NCI-H446 treated with DMSO at 0.1 percent for 48 hours (cell line): ENCODE measurements around the gene TAS2R5.
A peak's percentile ranks its signal among the peaks of the same experiment; 100 is the strongest.
"Not testable (repeated sequence)": the region's sequence is repeated elsewhere in the genome, so short reads cannot be mapped to it uniquely, and the experiment has no call there.

Source experiments
- DNase-seq: peaks from one replicate; lab custom pipeline; 2025; lab: John Stamatoyannopoulos, UW

The TAS2R5 gene

GRCh38 chr7:141789917-141790316, at the start of gene TAS2R5:
TSS of gene TAS2R5 (plus strand) at chr7:141790217. CDS start at chr7:141790362, 145 bp downstream.
- no peak for DNase-seq

- no peak for DNase-seq
Measured at GRCh38 chr7:141742229-141742628, 47.8 kb upstream of the TAS2R5 start.

- DNase-seq, result no peak
Measured at GRCh38 chr7:141744131-141744530, 45.9 kb upstream of the TAS2R5 start.

GRCh38 chr7:141748396-141748795, 41.6 kb upstream of the TAS2R5 start:
- no peak for DNase-seq

- not testable (repeated sequence) for DNase-seq
Measured at GRCh38 chr7:141751904-141752303, 38.1 kb upstream of the TAS2R5 start.

GRCh38 chr7:141752634-141753033, 37.4 kb upstream of the TAS2R5 start:
- no peak for DNase-seq

GRCh38 chr7:141754939-141755338, 35.1 kb upstream of the TAS2R5 start:
- no peak for DNase-seq

GRCh38 chr7:141763797-141764196, 26.2 kb upstream of the TAS2R5 start, which contains the start of gene TAS2R3:
TSS of gene TAS2R3 (plus strand) at chr7:141764097. CDS start at chr7:141764159, 62 bp downstream.
- DNase-seq, result no peak

GRCh38 chr7:141770083-141770583, 19.9 kb upstream of the TAS2R5 start:
- DNase-seq, result not testable (repeated sequence)

- no peak for DNase-seq
Measured at GRCh38 chr7:141776374-141776773, 13.6 kb upstream of the TAS2R5 start, which contains the start of gene TAS2R4. TSS of gene TAS2R4 (plus strand) at chr7:141776674. CDS start at chr7:141778489, 1,815 bp downstream.

- DNase-seq, result peak; percentile 8
Measured at GRCh38 chr7:141785706-141786552, 4.1 kb upstream of the TAS2R5 start.

GRCh38 chr7:141788296-141788695, 1.7 kb upstream of the TAS2R5 start:
- DNase-seq, result no peak

- DNase-seq, result no peak
Measured at GRCh38 chr7:141792526-141792925, 2.5 kb downstream of the TAS2R5 start.

- no peak for DNase-seq
Measured at GRCh38 chr7:141820067-141820466, 30.1 kb downstream of the TAS2R5 start.

GRCh38 chr7:141822432-141822831, 32.4 kb downstream of the TAS2R5 start:
- not testable (repeated sequence) for DNase-seq

- DNase-seq, result no peak
Measured at GRCh38 chr7:141837683-141838082, 47.7 kb downstream of the TAS2R5 start.

- no peak for DNase-seq
Measured at GRCh38 chr7:141838581-141838980, 48.6 kb downstream of the TAS2R5 start.

- DNase-seq, result no peak
Measured at GRCh38 chr7:141839256-141839655, 49.2 kb downstream of the TAS2R5 start.

GRCh38 chr7:141840708-141841107, 50.7 kb downstream of the TAS2R5 start:
- no peak for DNase-seq
